ENCODE results near the gene GAN. TPM values are rescaled to one million over a fixed set of nuclear protein-coding genes. Genes with fewer than 3 reads are reported as not detected.

The GAN gene
- total RNA-seq, 3 donors from 2014 or later, result 12.8 to 15.6 (median 14.4) TPM

- ATAC-seq (no peak), DNase-seq (no peak)
- Mint-ChIP-seq H3K9me3 (peaks cover 4% of the 10 kb centered on the region), H3K27me3 (ENCODE audit: low read depth) (no peaks in the 10 kb centered on the region), H3K36me3 (ENCODE audit: insufficient read depth) (peaks cover 24% of the 10 kb centered on the region), H3K4me3 (no peak overlapping the region), H3K4me1 (ENCODE audit: low read depth) (peaks cover 4% of the 10 kb centered on the region)
These were observed 39.1 kb downstream of the GAN start for GRCh38 chr16:81353895-81354294.

- Mint-ChIP-seq H3K9me3 (peaks cover 4% of the 10 kb centered on the region), H3K36me3 (ENCODE audit: insufficient read depth) (peaks cover 19% of the 10 kb centered on the region), H3K27me3 (ENCODE audit: low read depth) (no peaks in the 10 kb centered on the region), H3K4me3 (no peak overlapping the region), H3K4me1 (ENCODE audit: low read depth) (peaks cover 4% of the 10 kb centered on the region)
- no peak for ATAC-seq
- DNase-seq, result no peak
These were observed 43.0 kb downstream of the GAN start for GRCh38 chr16:81357711-81358260.

GRCh38 chr16:81358860-81359259, 44.1 kb downstream of the GAN start:
- Mint-ChIP-seq H3K36me3 (ENCODE audit: insufficient read depth) (peaks cover 19% of the 10 kb centered on the region), H3K27me3 (ENCODE audit: low read depth) (no peaks in the 10 kb centered on the region)
- no peak for ATAC-seq

GRCh38 chr16:81360135-81360534, 45.4 kb downstream of the GAN start:
- peaks cover 4% of the 10 kb centered on the region for H3K9me3 Mint-ChIP-seq
- ATAC-seq, result no peak
- H3K36me3 Mint-ChIP-seq (ENCODE audit: insufficient read depth), result peaks cover 19% of the 10 kb centered on the region
- H3K27me3 Mint-ChIP-seq (ENCODE audit: low read depth), result no peaks in the 10 kb centered on the region
- no peak overlapping the region for H3K4me3 Mint-ChIP-seq
- no peak for DNase-seq
- H3K4me1 Mint-ChIP-seq (ENCODE audit: low read depth), result no peaks in the 10 kb centered on the region

More at GRCh38 chr16:81358860-81359259, 44.1 kb downstream of the GAN start:
- Mint-ChIP-seq H3K4me1 (ENCODE audit: low read depth) (no peaks in the 10 kb centered on the region), H3K9me3 (peaks cover 4% of the 10 kb centered on the region), H3K4me3 (no peak overlapping the region)
- no peak for DNase-seq

- DNase-seq, result no peak
- no peak for ATAC-seq
- Mint-ChIP-seq H3K27me3 (ENCODE audit: low read depth) (no peaks in the 10 kb centered on the region), H3K36me3 (ENCODE audit: insufficient read depth) (peaks cover 31% of the 10 kb centered on the region), H3K9me3 (no peaks in the 10 kb centered on the region), H3K4me3 (no peak overlapping the region), H3K4me1 (ENCODE audit: low read depth) (no peaks in the 10 kb centered on the region)
These were observed 51.0 kb downstream of the GAN start for GRCh38 chr16:81365731-81366130.

- peak; percentile 55 to 56 for ATAC-seq
These were observed 51.7 kb downstream of the GAN start for GRCh38 chr16:81366316-81366932.

GRCh38 chr16:81367821-81368220, 53.1 kb downstream of the GAN start:
- Mint-ChIP-seq H3K4me3 (no peak overlapping the region), H3K36me3 (ENCODE audit: insufficient read depth) (peaks cover 40% of the 10 kb centered on the region), H3K9me3 (no peaks in the 10 kb centered on the region), H3K4me1 (ENCODE audit: low read depth) (no peaks in the 10 kb centered on the region), H3K27me3 (ENCODE audit: low read depth) (no peaks in the 10 kb centered on the region)
- DNase-seq (no peak), ATAC-seq (no peak)

More at GRCh38 chr16:81366316-81366932, 51.7 kb downstream of the GAN start:
- Mint-ChIP-seq H3K27me3 (ENCODE audit: low read depth) (no peaks in the 10 kb centered on the region), H3K9me3 (no peaks in the 10 kb centered on the region), H3K36me3 (ENCODE audit: insufficient read depth) (peaks cover 35% of the 10 kb centered on the region), H3K4me3 (no peak overlapping the region), H3K4me1 (ENCODE audit: low read depth) (no peaks in the 10 kb centered on the region)
- DNase-seq, result no peak

GRCh38 chr16:81369888-81370504, 55.2 kb downstream of the GAN start:
- DNase-seq (no peak), ATAC-seq (no peak)
- no peaks in the 10 kb centered on the region for H3K27me3 Mint-ChIP-seq (ENCODE audit: low read depth)
- H3K9me3 Mint-ChIP-seq, result no peaks in the 10 kb centered on the region
- no peak overlapping the region for H3K4me3 Mint-ChIP-seq
- H3K4me1 Mint-ChIP-seq (ENCODE audit: low read depth), result peaks cover 2% of the 10 kb centered on the region
- H3K36me3 Mint-ChIP-seq (ENCODE audit: insufficient read depth), result peaks cover 35% of the 10 kb centered on the region

GRCh38 chr16:81371106-81371505, 56.3 kb downstream of the GAN start:
- Mint-ChIP-seq H3K4me3 (no peak overlapping the region), H3K9me3 (no peaks in the 10 kb centered on the region), H3K4me1 (ENCODE audit: low read depth) (peaks cover 2% of the 10 kb centered on the region), H3K36me3 (ENCODE audit: insufficient read depth) (peaks cover 35% of the 10 kb centered on the region), H3K27me3 (ENCODE audit: low read depth) (no peaks in the 10 kb centered on the region)
- DNase-seq, result no peak
- ATAC-seq, result no peak

GRCh38 chr16:81374550-81374949, 59.8 kb downstream of the GAN start:
- DNase-seq (no peak), ATAC-seq (no peak)
- peaks cover 2% of the 10 kb centered on the region for H3K4me1 Mint-ChIP-seq (ENCODE audit: low read depth)
- no peaks in the 10 kb centered on the region for H3K27me3 Mint-ChIP-seq (ENCODE audit: low read depth)
- no peak overlapping the region for H3K4me3 Mint-ChIP-seq
- H3K36me3 Mint-ChIP-seq (ENCODE audit: insufficient read depth), result peaks cover 48% of the 10 kb centered on the region
- no peaks in the 10 kb centered on the region for H3K9me3 Mint-ChIP-seq

- DNase-seq, result peak; percentile 15
- H3K36me3 Mint-ChIP-seq (ENCODE audit: insufficient read depth), result peaks cover 38% of the 10 kb centered on the region
- H3K4me1 Mint-ChIP-seq (ENCODE audit: low read depth), result peaks cover 2% of the 10 kb centered on the region
- peak in 1 of 2 donors; percentile 41 for ATAC-seq
- H3K4me3 Mint-ChIP-seq, result no peak overlapping the region
- H3K9me3 Mint-ChIP-seq, result no peaks in the 10 kb centered on the region
- H3K27me3 Mint-ChIP-seq (ENCODE audit: low read depth), result no peaks in the 10 kb centered on the region
These were observed 62.1 kb downstream of the GAN start for GRCh38 chr16:81376880-81377279.

- no peak for ATAC-seq
- no peak for DNase-seq
- H3K27me3 Mint-ChIP-seq (ENCODE audit: low read depth), result no peaks in the 10 kb centered on the region
- peaks cover 2% of the 10 kb centered on the region for H3K4me1 Mint-ChIP-seq (ENCODE audit: low read depth)
- peaks cover 29% of the 10 kb centered on the region for H3K36me3 Mint-ChIP-seq (ENCODE audit: insufficient read depth)
- H3K4me3 Mint-ChIP-seq, result no peak overlapping the region
- no peaks in the 10 kb centered on the region for H3K9me3 Mint-ChIP-seq
These were observed 63.3 kb downstream of the GAN start for GRCh38 chr16:81378049-81378448.

GRCh38 chr16:81380932-81381331, 66.2 kb downstream of the GAN start:
- Mint-ChIP-seq H3K9me3 (no peaks in the 10 kb centered on the region), H3K27me3 (ENCODE audit: low read depth) (no peaks in the 10 kb centered on the region), H3K36me3 (ENCODE audit: insufficient read depth) (peaks cover 28% of the 10 kb centered on the region), H3K4me1 (ENCODE audit: low read depth) (no peaks in the 10 kb centered on the region), H3K4me3 (no peak overlapping the region)
- ATAC-seq, result no peak
- DNase-seq, result no peak

GRCh38 chr16:81384006-81384405, 69.2 kb downstream of the GAN start:
- Mint-ChIP-seq H3K4me3 (no peak overlapping the region), H3K4me1 (ENCODE audit: low read depth) (no peaks in the 10 kb centered on the region), H3K36me3 (ENCODE audit: insufficient read depth) (peaks cover 15% of the 10 kb centered on the region), H3K27me3 (ENCODE audit: low read depth) (no peaks in the 10 kb centered on the region), H3K9me3 (no peaks in the 10 kb centered on the region)
- ATAC-seq (no peak), DNase-seq (no peak)
